B cell (primary cell): ENCODE results near the gene BPIFB2. TPM values are rescaled to one million over a fixed set of nuclear protein-coding genes. Genes with fewer than 3 reads are reported as not detected.

Source experiments
- ATAC-seq: fragments of 200-7000 bp; cut with Tn5 transposase; one replicate; pipeline ENCODE4 v1.10.0; 2021; ENCODE audit warnings: low read depth, mild to moderate bottlenecking, moderate number of reproducible peaks, moderate library complexity
- CTCF ChIA-PET: fragments of 350-600 bp; sonication (Branson Sonifier 250); formaldehyde crosslinking; loops from one replicate; lab custom pipeline; 2021; ENCODE audit warnings: antibody characterized with exemption, inconsistent platforms; lab: Charles Lee
- POLR2A ChIA-PET: fragments of 350-600 bp; sonication (Branson Sonifier 250); formaldehyde crosslinking; loops from one replicate; lab custom pipeline; 2021; ENCODE audit warnings: antibody characterized with exemption; lab: Charles Lee
- DNase-seq: peaks from one replicate; pipeline ENCODE4 v3.0.0; 2013
- H2AFZ ChIP-seq: 2 replicates; pipeline ENCODE4 v1.6.1; 2012; ENCODE audit warnings: mild to moderate bottlenecking, low read depth, low read length; ENCODE audit not compliant: insufficient read depth, poor library complexity, severe bottlenecking
- H3K27ac ChIP-seq, 2 donors: 1 replicate in 1 of 2; 2 replicates in 1 of 2; pipeline ENCODE4 v1.5.1; 2012 to 2013; ENCODE audit warnings: low read length in 2 of 2, mild to moderate bottlenecking in 2 of 2, moderate library complexity in 1 of 2
- H3K27me3 ChIP-seq, 4 experiments: fragments of 200-600 bp in 1 of 4; sonication (generic) in 1 of 4; replicated peaks in 1 of 4; 1 replicate in 2 of 4; 2 replicates in 2 of 4; pipeline versions ENCODE4 v1.6.1 to v1.7.0; 2013 to 2016; ENCODE audit warnings: low read length in 3 of 4, mild to moderate bottlenecking in 2 of 4, mixed read lengths in 1 of 4, moderate library complexity in 1 of 4; ENCODE audit not compliant: insufficient read depth in 4 of 4, control insufficient read depth in 3 of 4; ENCODE audit errors: control extremely low read depth in 1 of 4
- H3K36me3 ChIP-seq, 2 experiments: replicated peaks in 1 of 2; 1 replicate in 1 of 2; 2 replicates in 1 of 2; pipeline versions ENCODE4 v1.6.1 to v1.7.1; 2013; ENCODE audit warnings: low read length in 1 of 2; ENCODE audit not compliant: insufficient read depth in 2 of 2, control insufficient read depth in 1 of 2; ENCODE audit errors: control extremely low read depth in 1 of 2, extremely low read depth in 1 of 2
- H3K4me1 ChIP-seq, 2 donors: fragments of 200-600 bp in 1 of 2; sonication (generic) in 1 of 2; 1 replicate in 1 of 2; 2 replicates in 1 of 2; pipeline versions ENCODE4 v1.5.1 to v1.6.1; 2013 to 2017; ENCODE audit warnings: low read length in 2 of 2; ENCODE audit not compliant: control insufficient read depth in 2 of 2, insufficient read depth in 2 of 2
- H3K4me2 ChIP-seq: replicated peaks from 2 replicates; pipeline ENCODE3; 2012; ENCODE audit warnings: mild to moderate bottlenecking, low read depth, low read length; ENCODE audit not compliant: poor library complexity, severe bottlenecking
- H3K4me3 ChIP-seq, 5 experiments: fragments of 200-600 bp in 1 of 5; sonication (generic) in 1 of 5; 1 replicate in 3 of 5; 2 replicates in 2 of 5; pipeline versions ENCODE4 v1.5.1 to v1.7.0; 2011 to 2016; ENCODE audit warnings: low read length in 4 of 5, mild to moderate bottlenecking in 4 of 5, low read depth in 2 of 5, control low read depth in 1 of 5, moderate library complexity in 1 of 5; ENCODE audit not compliant: insufficient read depth in 1 of 5; ENCODE audit errors: control extremely low read depth in 1 of 5, extremely low read depth in 1 of 5
- H3K79me2 ChIP-seq: fragments of 200-600 bp; sonication (generic); one replicate; pipeline ENCODE4 v1.6.0; 2016; ENCODE audit warnings: low read length; ENCODE audit not compliant: control insufficient read depth, insufficient read depth
- H3K9ac ChIP-seq: fragments of 200-600 bp; sonication (generic); 2 replicates; pipeline ENCODE4 v1.6.1; 2017; ENCODE audit warnings: mild to moderate bottlenecking, low read length, moderate library complexity
- H3K9me3 ChIP-seq, 3 donors: one replicate each; pipeline versions ENCODE4 v1.6.1 to v1.7.1; 2013; ENCODE audit warnings: low read length in 2 of 3; ENCODE audit not compliant: control insufficient read depth in 2 of 3, insufficient read depth in 1 of 3; ENCODE audit errors: control extremely low read depth in 1 of 3
- H4K20me1 ChIP-seq: 2 replicates; pipeline ENCODE4 v1.6.0; 2012; ENCODE audit warnings: mild to moderate bottlenecking, low read length; ENCODE audit not compliant: insufficient read depth, control insufficient read depth, poor library complexity, severe bottlenecking
- H3K27ac Mint-ChIP-seq: one replicate; pipeline ENCODE4 v1.8.0; 2021; ENCODE audit warnings: mixed read lengths
- H3K27me3 Mint-ChIP-seq: one replicate; pipeline ENCODE4 v1.8.0; 2021; ENCODE audit warnings: mixed read lengths
- H3K4me1 Mint-ChIP-seq: one replicate; pipeline ENCODE4 v1.8.0; 2021; ENCODE audit warnings: mixed read lengths
- H3K4me3 Mint-ChIP-seq: one replicate; pipeline ENCODE4 v1.8.0; 2021; ENCODE audit warnings: mixed read lengths
- H3K9me3 Mint-ChIP-seq: one replicate; pipeline ENCODE4 v1.8.0; 2022; ENCODE audit warnings: mixed read lengths; ENCODE audit not compliant: insufficient read depth
- EZH2 ChIP-seq: IDR thresholded peaks from 2 replicates; pipeline ENCODE4 v1.6.1; 2012; ENCODE audit warnings: borderline replicate concordance, low read depth, mild to moderate bottlenecking, moderate library complexity, low read length; ENCODE audit not compliant: insufficient read depth, poor library complexity, severe bottlenecking
- WGBS: methylation state at CpG from one replicate; pipeline ENCODE4 v1.1.5; 2013; ENCODE audit warnings: missing lambda C conversion rate; ENCODE audit not compliant: insufficient coverage; 5-methylcytosine and 5-hydroxymethylcytosine counted together
- intact Hi-C: fragments of 100-400 bp; cut with micrococcal nuclease; formaldehyde crosslinking; loops from one replicate; pipeline ENCODE4 v1.10.0; 2022
- polyA plus RNA-seq: library from polyadenylated mRNA; depleted of rRNA; stranded (reverse); fragments of >200 nt; gene quantifications from 2 replicates; pipeline ENCODE4 v1.2.3, GENCODE V29; 2012
- total RNA-seq, 2 donors: library from RNA; stranded (reverse); fragments of 120-200 nt in 1 of 2; gene quantifications; 1 replicate in 1 of 2; 2 replicates in 1 of 2; pipeline versions ENCODE4 v1.2.3 to v1.2.4, GENCODE V29; 2013 to 2022
- TF ChIP-seq, protein P1 (sequence below): fragments of 200-600 bp; IDR thresholded peaks from one replicate; pipeline ENCODE4 v1.8.0; 2022; ENCODE audit warnings: antibody characterized with exemption, mild to moderate bottlenecking

The BPIFB2 gene
- total and polyA plus RNA-seq, 2 donors (not counting 1 experiment from before 2014, with no cell fraction given): not detected

DNA sequence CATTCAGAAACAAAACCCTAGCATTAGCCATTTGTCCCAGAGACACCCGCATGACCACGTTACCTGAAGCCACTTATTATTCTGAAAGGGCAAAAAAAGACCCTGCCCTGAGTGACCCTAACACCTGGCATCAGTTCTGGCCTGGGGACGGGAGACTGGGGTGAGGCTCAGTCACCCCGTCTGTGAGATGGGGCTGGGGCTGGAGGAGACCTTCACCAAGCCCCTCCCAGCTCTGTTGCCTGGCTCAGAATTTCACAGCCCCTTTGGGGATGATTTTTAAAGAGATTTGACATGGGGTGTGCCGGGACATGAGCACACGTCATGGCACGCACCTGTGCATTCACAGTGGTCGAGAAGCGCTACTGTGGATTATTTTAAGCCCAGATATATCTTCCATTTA, 22.6 kb downstream of the BPIFB2 start:
- ChIA-PET POLR2A (no interaction called here), CTCF (no interaction called here)
- H3K4me3 ChIP-seq: no peak overlapping the region
- no peak overlapping the region for H3K4me2 ChIP-seq
- Mint-ChIP-seq H3K4me1 (no peaks in the 10 kb centered on the region), H3K27me3 (peaks cover 9% of the 10 kb centered on the region), H3K9me3 (peaks cover 4% of the 10 kb centered on the region), H3K4me3 (no peak overlapping the region), H3K27ac (no peak overlapping the region)
- no peak overlapping the region for H3K9ac ChIP-seq
- intact Hi-C loops: no loop called here
- peaks cover 0 to 7% (median 0%) of the 10 kb centered on the region in 4 experiments for H3K27me3 ChIP-seq
- H3K4me1 ChIP-seq: no peaks in the 10 kb centered on the region
- WGBS: 80% methylated on average over 1 of the region's 9 CpGs
- no peak overlapping the region for H2AFZ ChIP-seq
- no peaks in the 10 kb centered on the region for H4K20me1 ChIP-seq
- no peaks in the 10 kb centered on the region for H3K36me3 ChIP-seq
- TF ChIP-seq, protein P1, sequence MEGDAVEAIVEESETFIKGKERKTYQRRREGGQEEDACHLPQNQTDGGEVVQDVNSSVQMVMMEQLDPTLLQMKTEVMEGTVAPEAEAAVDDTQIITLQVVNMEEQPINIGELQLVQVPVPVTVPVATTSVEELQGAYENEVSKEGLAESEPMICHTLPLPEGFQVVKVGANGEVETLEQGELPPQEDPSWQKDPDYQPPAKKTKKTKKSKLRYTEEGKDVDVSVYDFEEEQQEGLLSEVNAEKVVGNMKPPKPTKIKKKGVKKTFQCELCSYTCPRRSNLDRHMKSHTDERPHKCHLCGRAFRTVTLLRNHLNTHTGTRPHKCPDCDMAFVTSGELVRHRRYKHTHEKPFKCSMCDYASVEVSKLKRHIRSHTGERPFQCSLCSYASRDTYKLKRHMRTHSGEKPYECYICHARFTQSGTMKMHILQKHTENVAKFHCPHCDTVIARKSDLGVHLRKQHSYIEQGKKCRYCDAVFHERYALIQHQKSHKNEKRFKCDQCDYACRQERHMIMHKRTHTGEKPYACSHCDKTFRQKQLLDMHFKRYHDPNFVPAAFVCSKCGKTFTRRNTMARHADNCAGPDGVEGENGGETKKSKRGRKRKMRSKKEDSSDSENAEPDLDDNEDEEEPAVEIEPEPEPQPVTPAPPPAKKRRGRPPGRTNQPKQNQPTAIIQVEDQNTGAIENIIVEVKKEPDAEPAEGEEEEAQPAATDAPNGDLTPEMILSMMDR: no peak
- no peak for TF ChIP-seq EZH2
- H3K79me2 ChIP-seq: no peaks in the 10 kb centered on the region
- H3K27ac ChIP-seq: no peak overlapping the region
- ATAC-seq (no peak), DNase-seq (no peak)
- peaks cover 0 to 8% (median 4%) of the 10 kb centered on the region in 3 donors for H3K9me3 ChIP-seq

DNA sequence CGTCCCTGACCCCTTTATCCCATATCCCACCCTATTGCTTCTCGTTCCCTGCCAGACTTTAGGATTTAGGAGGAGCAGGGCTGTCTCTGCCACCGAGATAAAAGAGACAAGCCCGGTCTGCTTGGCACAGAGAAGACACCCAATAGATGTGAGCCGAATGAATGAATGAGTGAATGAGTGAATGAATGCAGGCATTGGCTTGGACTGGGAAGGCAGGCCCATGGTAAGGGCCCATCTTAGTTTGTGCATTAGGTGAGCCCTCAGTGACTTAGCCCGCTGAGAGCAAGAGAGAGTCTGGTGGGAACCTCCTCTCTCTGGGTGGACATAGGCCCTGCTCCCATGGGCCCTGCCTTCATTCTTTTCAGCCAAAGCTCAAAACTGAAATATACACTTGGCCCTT, 23.1 kb downstream of the BPIFB2 start:
- H3K4me3 ChIP-seq: no peak overlapping the region
- Mint-ChIP-seq H3K4me1 (no peaks in the 10 kb centered on the region), H3K4me3 (no peak overlapping the region), H3K27ac (no peak overlapping the region), H3K27me3 (peaks cover 9% of the 10 kb centered on the region), H3K9me3 (peaks cover 4% of the 10 kb centered on the region)
- H3K9ac ChIP-seq: no peak overlapping the region
- no peak overlapping the region for H2AFZ ChIP-seq
- ATAC-seq (no peak), DNase-seq (no peak)
- H3K4me2 ChIP-seq: no peak overlapping the region
- H4K20me1 ChIP-seq: no peaks in the 10 kb centered on the region
- H3K9me3 ChIP-seq: peaks cover 0 to 8% (median 4%) of the 10 kb centered on the region in 3 donors
- POLR2A ChIA-PET: no interaction called here
- H3K4me1 ChIP-seq: no peaks in the 10 kb centered on the region
- CTCF ChIA-PET: no interaction called here
- intact Hi-C loops: no loop called here
- TF ChIP-seq, protein P1: no peak
- TF ChIP-seq EZH2: no peak
- H3K27ac ChIP-seq: no peak overlapping the region
- H3K27me3 ChIP-seq: peaks cover 0 to 7% (median 0%) of the 10 kb centered on the region in 4 experiments
- 94% methylated on average over 3 of the region's 6 CpGs for WGBS
- no peaks in the 10 kb centered on the region for H3K36me3 ChIP-seq
- no peaks in the 10 kb centered on the region for H3K79me2 ChIP-seq
